ENCODE data around the gene TRABD2A. TPM values are rescaled to one million over a fixed set of nuclear protein-coding genes. Genes with fewer than 3 reads are reported as not detected.
A peak's percentile ranks its signal among the peaks of the same experiment; 100 is the strongest.
"Not testable (repeated sequence)": the region's sequence is repeated elsewhere in the genome, so short reads cannot be mapped to it uniquely, and the experiment has no call there.

Gene TRABD2A
- total RNA-seq, 3 donors from 2014 or later, result 2.2 to 7.4 (median 5.6) TPM

- no peaks in the 10 kb centered on the region for H3K9me3 ChIP-seq
- H3K27ac ChIP-seq, result peak overlapping the region; percentile 20 to 62
- H3K27me3 ChIP-seq, result no peaks in the 10 kb centered on the region
- H3K36me3 ChIP-seq, result no peaks in the 10 kb centered on the region
- intact Hi-C loops (cut with DNase I; ENCODE audit: low total_unique reads), result loop anchor here (5.0 kb wide), 1 partner anchor 283 kb away; no protein-coding TSS in a partner anchor
- TF ChIP-seq POLR2AphosphoS5 (IDR thresholded peaks at IDR 0.05) (peak in 1 of 3 donors; percentile 23), CTCF (IDR thresholded peaks at IDR 0.05) (no peak), POLR2A (IDR thresholded peaks at IDR 0.05) (no peak)
- DNase-seq (ENCODE audit: low spot score in 2 of 2), result no peak
- peaks cover 0 to 7% of the 10 kb centered on the region in 2 donors for H3K4me1 ChIP-seq
- H3K4me3 ChIP-seq, result peak overlapping the region in 2 of 3 donors; percentile 23 to 37
Observed at GRCh38 chr2:84924173-84925106, 43.6 kb upstream of the TRABD2A start.

GRCh38 chr2:84923009-84923408, 42.1 kb upstream of the TRABD2A start:
- Histone ChIP-seq H3K36me3 (no peaks in the 10 kb centered on the region), H3K27ac (no peak overlapping the region), H3K4me1 (peaks cover 0 to 7% of the 10 kb centered on the region in 2 donors), H3K27me3 (no peaks in the 10 kb centered on the region), H3K4me3 (no peak overlapping the region), H3K9me3 (no peaks in the 10 kb centered on the region)
- intact Hi-C loops (cut with DNase I; ENCODE audit: low total_unique reads), result loop anchor here (5.0 kb wide), 1 partner anchor 284 kb away; no protein-coding TSS in a partner anchor
- no peak for TF ChIP-seq POLR2A (IDR thresholded peaks at IDR 0.05)
- no peak for TF ChIP-seq POLR2AphosphoS5 (IDR thresholded peaks at IDR 0.05)
- TF ChIP-seq CTCF (IDR thresholded peaks at IDR 0.05), result no peak
- no peak for DNase-seq (ENCODE audit: low spot score in 2 of 2)

GRCh38 chr2:84919885-84920580, 39.1 kb upstream of the TRABD2A start:
- intact Hi-C loops (cut with DNase I; ENCODE audit: low total_unique reads), result loop anchor here (5.0 kb wide), 1 partner anchor 287 kb away; no protein-coding TSS in a partner anchor
- Histone ChIP-seq H3K9me3 (no peaks in the 10 kb centered on the region), H3K4me3 (peak overlapping the region in 2 of 3 donors; percentile 15 to 47), H3K4me1 (peaks cover 0 to 7% of the 10 kb centered on the region in 2 donors), H3K27me3 (no peaks in the 10 kb centered on the region), H3K36me3 (no peaks in the 10 kb centered on the region), H3K27ac (peak overlapping the region; percentile 95 to 96)
- DNase-seq (ENCODE audit: low spot score in 2 of 2), result peak in 1 of 2 donors; percentile 79
- peak in 2 of 3 donors; percentile 63 to 66 for TF ChIP-seq POLR2AphosphoS5 (IDR thresholded peaks at IDR 0.05)
- TF ChIP-seq CTCF (IDR thresholded peaks at IDR 0.05), result no peak
- peak; percentile 12 for TF ChIP-seq POLR2A (IDR thresholded peaks at IDR 0.05)

GRCh38 chr2:84918430-84918829, 37.5 kb upstream of the TRABD2A start:
- intact Hi-C loops (cut with DNase I; ENCODE audit: low total_unique reads), result no loop called here
- Histone ChIP-seq H3K27me3 (no peaks in the 10 kb centered on the region), H3K36me3 (no peaks in the 10 kb centered on the region), H3K4me3 (no peak overlapping the region), H3K4me1 (peaks cover 0 to 7% of the 10 kb centered on the region in 2 donors), H3K27ac (peak overlapping the region in 1 of 2 donors; percentile 95), H3K9me3 (no peaks in the 10 kb centered on the region)
- DNase-seq (ENCODE audit: low spot score in 2 of 2), result no peak
- TF ChIP-seq CTCF (IDR thresholded peaks at IDR 0.05) (no peak), POLR2A (IDR thresholded peaks at IDR 0.05) (no peak), POLR2AphosphoS5 (IDR thresholded peaks at IDR 0.05) (no peak)

- H3K9me3 ChIP-seq, H3K36me3 ChIP-seq: not testable (repeated sequence)
- H3K27ac ChIP-seq, result peak overlapping the region in 1 of 2 donors; percentile 95
Observed at GRCh38 chr2:84917821-84918220, 36.9 kb upstream of the TRABD2A start.

GRCh38 chr2:84915675-84916074, 34.8 kb upstream of the TRABD2A start:
- H3K9me3 ChIP-seq; H3K4me3 ChIP-seq; H3K27me3 ChIP-seq; intact Hi-C loops (cut with DNase I; ENCODE audit: low total_unique reads); H3K4me1 ChIP-seq; H3K36me3 ChIP-seq; H3K27ac ChIP-seq: not testable (repeated sequence)
- peak in 1 of 2 donors; percentile 4 for DNase-seq (ENCODE audit: low spot score in 2 of 2)

More at GRCh38 chr2:84917821-84918220, 36.9 kb upstream of the TRABD2A start:
- intact Hi-C loops (cut with DNase I; ENCODE audit: low total_unique reads); H3K27me3 ChIP-seq; DNase-seq (ENCODE audit: low spot score in 2 of 2); H3K4me1 ChIP-seq; H3K4me3 ChIP-seq: not testable (repeated sequence)

Data from breast epithelium (tissue), 4 donors.